T-helper 1 cell treated with Interleukin-12 subunit alpha and Interleukin-12 subunit beta and Interleukin-4 antibody, amounts not matched to agents 30 μg/mL and 1 μg/mL, for 36 hours (primary cell): ENCODE results near the gene TSPAN15.

Experiments used
- H3K27ac Mint-ChIP-seq: one replicate; pipeline ENCODE4 v1.8.0; 2021; ENCODE audit warnings: mild to moderate bottlenecking, mixed read lengths
- H3K27me3 Mint-ChIP-seq: one replicate; pipeline ENCODE4 v1.8.0; 2021; ENCODE audit warnings: low read depth, mixed read lengths
- H3K36me3 Mint-ChIP-seq: one replicate; pipeline ENCODE4 v1.8.0; 2021; ENCODE audit warnings: low read depth, mixed read lengths
- H3K4me1 Mint-ChIP-seq: one replicate; pipeline ENCODE4 v1.8.0; 2021; ENCODE audit warnings: low read depth, mixed read lengths
- H3K4me3 Mint-ChIP-seq: one replicate; pipeline ENCODE4 v1.8.0; 2021; ENCODE audit warnings: mild to moderate bottlenecking, moderate library complexity, mixed read lengths
- H3K9me3 Mint-ChIP-seq: one replicate; pipeline ENCODE4 v1.8.0; 2021; ENCODE audit warnings: mixed read lengths

The TSPAN15 gene

GRCh38 chr10:69425511-69426298 is 25.6 kb upstream of the TSPAN15 start:
- Mint-ChIP-seq H3K27me3 (no peaks in the 10 kb centered on the region), H3K4me1 (peaks cover 23% of the 10 kb centered on the region), H3K27ac (no peak overlapping the region), H3K9me3 (no peaks in the 10 kb centered on the region), H3K4me3 (no peak overlapping the region), H3K36me3 (no peaks in the 10 kb centered on the region)

- Mint-ChIP-seq H3K36me3 (no peaks in the 10 kb centered on the region), H3K27me3 (no peaks in the 10 kb centered on the region), H3K27ac (no peak overlapping the region), H3K9me3 (no peaks in the 10 kb centered on the region), H3K4me3 (no peak overlapping the region), H3K4me1 (peaks cover 23% of the 10 kb centered on the region)
Measured at GRCh38 chr10:69426376-69426727, 24.9 kb upstream of the TSPAN15 start.

GRCh38 chr10:69428165-69428564 is 23.1 kb upstream of the TSPAN15 start:
- H3K27me3 Mint-ChIP-seq, result peaks cover 3% of the 10 kb centered on the region
- no peaks in the 10 kb centered on the region for H3K9me3 Mint-ChIP-seq
- H3K27ac Mint-ChIP-seq, result no peak overlapping the region
- no peaks in the 10 kb centered on the region for H3K36me3 Mint-ChIP-seq
- H3K4me1 Mint-ChIP-seq, result peaks cover 23% of the 10 kb centered on the region
- no peak overlapping the region for H3K4me3 Mint-ChIP-seq

- H3K27ac Mint-ChIP-seq, result no peak overlapping the region
Measured at GRCh38 chr10:69434169-69434568, 17.1 kb upstream of the TSPAN15 start.

GRCh38 chr10:69434926-69435325 is 16.3 kb upstream of the TSPAN15 start:
- Mint-ChIP-seq H3K27ac (no peak overlapping the region), H3K36me3 (no peaks in the 10 kb centered on the region), H3K9me3 (no peaks in the 10 kb centered on the region), H3K27me3 (peaks cover 7% of the 10 kb centered on the region), H3K4me1 (no peaks in the 10 kb centered on the region), H3K4me3 (no peak overlapping the region)

More at GRCh38 chr10:69434169-69434568, 17.1 kb upstream of the TSPAN15 start:
- Mint-ChIP-seq H3K9me3 (no peaks in the 10 kb centered on the region), H3K36me3 (no peaks in the 10 kb centered on the region), H3K27me3 (peaks cover 5% of the 10 kb centered on the region), H3K4me1 (no peaks in the 10 kb centered on the region), H3K4me3 (no peak overlapping the region)

- Mint-ChIP-seq H3K36me3 (no peaks in the 10 kb centered on the region), H3K4me1 (no peaks in the 10 kb centered on the region), H3K27me3 (peaks cover 10% of the 10 kb centered on the region), H3K4me3 (no peak overlapping the region), H3K27ac (no peak overlapping the region), H3K9me3 (no peaks in the 10 kb centered on the region)
Measured at GRCh38 chr10:69435966-69436520, 15.2 kb upstream of the TSPAN15 start.

GRCh38 chr10:69437321-69438259 is 13.7 kb upstream of the TSPAN15 start:
- H3K4me1 Mint-ChIP-seq, result no peaks in the 10 kb centered on the region
- no peaks in the 10 kb centered on the region for H3K36me3 Mint-ChIP-seq
- peaks cover 11% of the 10 kb centered on the region for H3K27me3 Mint-ChIP-seq
- H3K27ac Mint-ChIP-seq, result no peak overlapping the region
- no peaks in the 10 kb centered on the region for H3K9me3 Mint-ChIP-seq
- no peak overlapping the region for H3K4me3 Mint-ChIP-seq

- Mint-ChIP-seq H3K4me1 (no peaks in the 10 kb centered on the region), H3K9me3 (no peaks in the 10 kb centered on the region), H3K4me3 (no peak overlapping the region), H3K27me3 (peaks cover 18% of the 10 kb centered on the region), H3K36me3 (no peaks in the 10 kb centered on the region), H3K27ac (no peak overlapping the region)
Measured at GRCh38 chr10:69438536-69439349, 12.5 kb upstream of the TSPAN15 start.

GRCh38 chr10:69439350-69439739 is 11.9 kb upstream of the TSPAN15 start:
- H3K27ac Mint-ChIP-seq, result no peak overlapping the region

GRCh38 chr10:69439813-69440506 is 11.3 kb upstream of the TSPAN15 start:
- H3K4me1 Mint-ChIP-seq, result no peaks in the 10 kb centered on the region
- H3K36me3 Mint-ChIP-seq, result no peaks in the 10 kb centered on the region
- H3K27me3 Mint-ChIP-seq, result peaks cover 18% of the 10 kb centered on the region
- H3K4me3 Mint-ChIP-seq, result no peak overlapping the region
- no peaks in the 10 kb centered on the region for H3K9me3 Mint-ChIP-seq
- no peak overlapping the region for H3K27ac Mint-ChIP-seq

More at GRCh38 chr10:69439350-69439739, 11.9 kb upstream of the TSPAN15 start:
- Mint-ChIP-seq H3K27me3 (peaks cover 18% of the 10 kb centered on the region), H3K9me3 (no peaks in the 10 kb centered on the region), H3K4me3 (no peak overlapping the region), H3K36me3 (no peaks in the 10 kb centered on the region), H3K4me1 (no peaks in the 10 kb centered on the region)

GRCh38 chr10:69443354-69443753 is 7.9 kb upstream of the TSPAN15 start:
- H3K27ac Mint-ChIP-seq, result no peak overlapping the region
- H3K4me1 Mint-ChIP-seq, result peaks cover 3% of the 10 kb centered on the region
- no peaks in the 10 kb centered on the region for H3K36me3 Mint-ChIP-seq
- H3K4me3 Mint-ChIP-seq, result no peak overlapping the region
- H3K9me3 Mint-ChIP-seq, result no peaks in the 10 kb centered on the region
- H3K27me3 Mint-ChIP-seq, result peaks cover 18% of the 10 kb centered on the region

GRCh38 chr10:69445041-69445440 is 6.2 kb upstream of the TSPAN15 start:
- Mint-ChIP-seq H3K4me1 (peaks cover 11% of the 10 kb centered on the region), H3K9me3 (no peaks in the 10 kb centered on the region), H3K4me3 (no peak overlapping the region), H3K36me3 (no peaks in the 10 kb centered on the region), H3K27me3 (peaks cover 12% of the 10 kb centered on the region), H3K27ac (no peak overlapping the region)

GRCh38 chr10:69446229-69446628 is 5.0 kb upstream of the TSPAN15 start:
- Mint-ChIP-seq H3K9me3 (no peaks in the 10 kb centered on the region), H3K27ac (peak overlapping the region; percentile 8), H3K4me1 (peaks cover 15% of the 10 kb centered on the region), H3K4me3 (no peak overlapping the region), H3K27me3 (peaks cover 10% of the 10 kb centered on the region), H3K36me3 (no peaks in the 10 kb centered on the region)
